Endodermal cell (in vitro differentiated cells): ENCODE results near the gene PRR36. TPM values are rescaled to one million over a fixed set of nuclear protein-coding genes. Genes with fewer than 3 reads are reported as not detected.

ENCODE experiments used
- DNase-seq: peaks from one replicate; pipeline ENCODE4 v3.0.0-alpha.2; 2017
- H3K27ac ChIP-seq: 2 replicates; pipeline ENCODE4 v1.5.1; 2013; ENCODE audit warnings: mild to moderate bottlenecking, low read depth, low read length, moderate library complexity
- H3K27me3 ChIP-seq: 2 replicates; pipeline ENCODE4 v1.6.1; 2013; ENCODE audit warnings: mild to moderate bottlenecking, low read length, moderate library complexity; ENCODE audit not compliant: insufficient read depth, control insufficient read depth, poor library complexity, severe bottlenecking
- H3K36me3 ChIP-seq: 2 replicates; pipeline ENCODE4 v1.7.0; 2013; ENCODE audit warnings: mild to moderate bottlenecking, low read length, moderate library complexity; ENCODE audit not compliant: control insufficient read depth, insufficient read depth
- H3K4me1 ChIP-seq: one replicate; pipeline ENCODE4 v1.7.0; 2013; ENCODE audit warnings: low read length; ENCODE audit not compliant: control insufficient read depth, insufficient read depth
- H3K4me3 ChIP-seq: 2 replicates; pipeline ENCODE4 v1.5.1; 2013; ENCODE audit warnings: mild to moderate bottlenecking, low read length, moderate library complexity
- H3K9ac ChIP-seq: 2 replicates; pipeline ENCODE4 v1.6.1; 2013; ENCODE audit warnings: mild to moderate bottlenecking, low read length, moderate library complexity; ENCODE audit not compliant: poor library complexity, severe bottlenecking; ENCODE audit errors: extremely low read depth
- H3K9me3 ChIP-seq: 2 replicates; pipeline ENCODE4 v1.6.1; 2013; ENCODE audit warnings: mild to moderate bottlenecking, low read length, moderate library complexity; ENCODE audit not compliant: control insufficient read depth
- H3K27ac Mint-ChIP-seq: 2 replicates; pipeline ENCODE4 v1.8.0; 2020; ENCODE audit warnings: mixed read lengths
- H3K27me3 Mint-ChIP-seq: 2 replicates; pipeline ENCODE4 v1.8.0; 2021; ENCODE audit warnings: mild to moderate bottlenecking, mixed read lengths; ENCODE audit not compliant: insufficient read depth
- H3K36me3 Mint-ChIP-seq: 2 replicates; pipeline ENCODE4 v1.8.0; 2020; ENCODE audit warnings: low read depth, mixed read lengths
- H3K4me1 Mint-ChIP-seq: 2 replicates; pipeline ENCODE4 v1.8.0; 2020; ENCODE audit warnings: mixed read lengths
- H3K4me3 Mint-ChIP-seq: 2 replicates; pipeline ENCODE4 v1.8.0; 2020; ENCODE audit warnings: mild to moderate bottlenecking, moderate library complexity, mixed read lengths
- H3K9me3 Mint-ChIP-seq: 2 replicates; pipeline ENCODE4 v1.8.0; 2020; ENCODE audit warnings: mild to moderate bottlenecking, mixed read lengths
- CTCF ChIP-seq: fragments of 200-600 bp; sonication (generic); conservative IDR thresholded peaks from 2 replicates; pipeline ENCODE4 v1.5.0; 2021; ENCODE audit warnings: antibody characterized with exemption, mild to moderate bottlenecking
- WGBS, 2 experiments: methylation state at CpG; one replicate each; pipeline versions ENCODE4 v1.1.5 to v1.1.7; 2013; ENCODE audit warnings: missing lambda C conversion rate in 2 of 2, mixed read lengths in 1 of 2; ENCODE audit not compliant: insufficient coverage in 1 of 2, insufficient read length in 1 of 2; 5-methylcytosine and 5-hydroxymethylcytosine counted together
- total RNA-seq, 2 donors: library from RNA; stranded (reverse); fragmentation: NEBNext Ultra II Directional in 1 of 2; extraction: Animal tissue kit (Norgen Biotek cat#: 25700) in 1 of 2; gene quantifications; 2 replicates in 1 of 2; 3 replicates in 1 of 2; pipeline ENCODE4 v1.2.1, GENCODE V29; 2021

The PRR36 gene
- total RNA-seq, 2 donors from 2014 or later, result 9.5 to 20.2 TPM

GRCh38 chr19:7858109-7858770 is 15.9 kb downstream of the PRR36 start:
- no peaks in the 10 kb centered on the region for H3K36me3 ChIP-seq
- WGBS, 2 experiments, result 7 to 10% methylated on average over 11 to 29 of the region's 29 CpGs
- H3K27ac ChIP-seq, result no peak overlapping the region
- no peaks in the 10 kb centered on the region for H3K36me3 Mint-ChIP-seq
- peak overlapping the region; percentile 58 for H3K4me3 ChIP-seq
- peak; percentile 93 for DNase-seq
- H3K27me3 Mint-ChIP-seq, result peaks cover 69% of the 10 kb centered on the region
- H3K4me1 Mint-ChIP-seq, result peaks cover 3% of the 10 kb centered on the region
- H3K4me1 ChIP-seq, result peaks cover 7% of the 10 kb centered on the region
- peak overlapping the region; percentile 33 for H3K4me3 Mint-ChIP-seq
- H3K9me3 ChIP-seq, result no peaks in the 10 kb centered on the region
- H3K9ac ChIP-seq, result no peak overlapping the region
- no peak overlapping the region for H3K27ac Mint-ChIP-seq
- peaks cover 41% of the 10 kb centered on the region for H3K27me3 ChIP-seq
- TF ChIP-seq CTCF, result no peak
- H3K9me3 Mint-ChIP-seq, result no peaks in the 10 kb centered on the region

GRCh38 chr19:7857727-7858108 is 16.5 kb downstream of the PRR36 start:
- Histone ChIP-seq H3K27ac (no peak overlapping the region), H3K27me3 (peaks cover 39% of the 10 kb centered on the region), H3K9ac (no peak overlapping the region), H3K36me3 (no peaks in the 10 kb centered on the region), H3K4me1 (peaks cover 7% of the 10 kb centered on the region), H3K9me3 (no peaks in the 10 kb centered on the region), H3K4me3 (no peak overlapping the region)
- Mint-ChIP-seq H3K4me3 (peak overlapping the region; percentile 33), H3K9me3 (no peaks in the 10 kb centered on the region), H3K36me3 (no peaks in the 10 kb centered on the region), H3K4me1 (peaks cover 3% of the 10 kb centered on the region), H3K27ac (no peak overlapping the region), H3K27me3 (peaks cover 65% of the 10 kb centered on the region)
- WGBS, 2 experiments, result 61 to 89% methylated on average over 4 to 8 of the region's 8 CpGs
- no peak for TF ChIP-seq CTCF
- no peak for DNase-seq

GRCh38 chr19:7856679-7857663 is 17.2 kb downstream of the PRR36 start:
- H3K27me3 ChIP-seq, result peaks cover 35% of the 10 kb centered on the region
- Mint-ChIP-seq H3K4me3 (peak overlapping the region; percentile 33), H3K36me3 (no peaks in the 10 kb centered on the region), H3K9me3 (no peaks in the 10 kb centered on the region), H3K4me1 (peaks cover 3% of the 10 kb centered on the region), H3K27ac (no peak overlapping the region), H3K27me3 (peaks cover 59% of the 10 kb centered on the region)
- 86 to 88% methylated on average over 17 to 37 of the region's 38 CpGs for WGBS, 2 experiments
- peaks cover 7% of the 10 kb centered on the region for H3K4me1 ChIP-seq
- no peak for DNase-seq
- no peak overlapping the region for H3K9ac ChIP-seq
- H3K9me3 ChIP-seq, result no peaks in the 10 kb centered on the region
- no peak for TF ChIP-seq CTCF
- H3K27ac ChIP-seq, result no peak overlapping the region
- no peaks in the 10 kb centered on the region for H3K36me3 ChIP-seq
- H3K4me3 ChIP-seq, result no peak overlapping the region
